MCF 10A (cell line): ENCODE data around the gene C1QL1. TPM values are rescaled to one million over a fixed set of nuclear protein-coding genes. Genes with fewer than 3 reads are reported as not detected.
A peak's percentile ranks its signal among the peaks of the same experiment; 100 is the strongest.

ENCODE experiments used
- Bru-seq: library from RNA; stranded (reverse); fragments of 400-500 nt; gene quantifications from one replicate; lab custom pipeline; 2021; lab: Mats Ljungman, UMichigan
- BruChase-seq, 2 experiments: library from RNA; stranded (reverse); fragments of 400-500 nt; gene quantifications; one replicate each; lab custom pipeline; 2021; lab: Mats Ljungman, UMichigan
- BruUV-seq: library from RNA; stranded (reverse); fragments of 400-500 nt; replicated peaks from 2 replicates; lab custom pipeline; 2021; lab: Mats Ljungman, UMichigan
- CTCF ChIA-PET: fragments of 300-600 bp; sonication (Branson Sonifier 250); formaldehyde crosslinking; extraction: SDS; loops from one replicate; lab custom pipeline; 2021; ENCODE audit warnings: antibody characterized with exemption, inconsistent platforms; lab: Yijun Ruan, JAX
- POLR2A ChIA-PET: fragments of 300-600, 350-650 bp; sonication (Branson Sonifier 250); formaldehyde crosslinking; extraction: SDS; loops from one replicate; lab custom pipeline; 2020; ENCODE audit warnings: antibody characterized with exemption, inconsistent platforms; lab: Yijun Ruan, JAX
- DNase-seq: peaks from one replicate; pipeline ENCODE4 v3.0.0-alpha.2; 2018; ENCODE audit not compliant: unreplicated experiment
- H3K27ac Mint-ChIP-seq: one replicate; pipeline ENCODE4 v1.8.0; 2022; ENCODE audit warnings: mild to moderate bottlenecking, low read depth, mixed read lengths; ENCODE audit not compliant: unreplicated experiment
- H3K27me3 Mint-ChIP-seq: one replicate; pipeline ENCODE4 v1.8.0; 2022; ENCODE audit warnings: mixed read lengths; ENCODE audit not compliant: insufficient read depth, unreplicated experiment
- H3K36me3 Mint-ChIP-seq: one replicate; pipeline ENCODE4 v1.8.0; 2022; ENCODE audit warnings: mild to moderate bottlenecking, moderate library complexity, mixed read lengths; ENCODE audit not compliant: insufficient read depth, unreplicated experiment
- H3K4me1 Mint-ChIP-seq: one replicate; pipeline ENCODE4 v1.8.0; 2022; ENCODE audit warnings: mixed read lengths; ENCODE audit not compliant: insufficient read depth, unreplicated experiment
- H3K4me3 Mint-ChIP-seq: one replicate; pipeline ENCODE4 v1.8.0; 2022; ENCODE audit warnings: mild to moderate bottlenecking, moderate library complexity, mixed read lengths; ENCODE audit not compliant: unreplicated experiment
- H3K9me3 Mint-ChIP-seq: one replicate; pipeline ENCODE4 v1.8.0; 2022; ENCODE audit warnings: mixed read lengths; ENCODE audit not compliant: unreplicated experiment
- CTCF ChIP-seq: fragments of 200-600 bp; IDR thresholded peaks from one replicate; pipeline ENCODE4 v1.8.0; 2022; ENCODE audit warnings: antibody characterized with exemption, mild to moderate bottlenecking; ENCODE audit not compliant: unreplicated experiment
- intact Hi-C: fragments of 100-400 bp; cut with micrococcal nuclease; formaldehyde crosslinking; loops from 2 replicates; pipeline ENCODE4 v1.14.1; 2022
- long read RNA-seq: library from polyadenylated mRNA; stranded (forward); transcript quantifications from one replicate; pipeline ENCODE4 v2.0.0, GENCODE V29; 2022
- total RNA-seq: library from RNA; stranded (reverse); gene quantifications from 2 replicates; pipeline ENCODE4 v1.2.3, GENCODE V29; 2022

The C1QL1 gene
- total RNA-seq, result 0.56 and 0.96 TPM in 2 replicates
- not detected for Bru-seq, nascent RNA
- BruChase-seq, experiment 1, labeled RNA remaining after a 6-hour chase, result not detected
- percentile 9 among the genes with signal in this experiment for BruChase-seq, experiment 2, labeled RNA remaining after a 2-hour chase
- long read RNA-seq, partial matches to known transcripts, result 1 of 3 reads
- long read RNA-seq, other reads (novel, unspliced or antisense), result 0 of 3 reads

DNA sequence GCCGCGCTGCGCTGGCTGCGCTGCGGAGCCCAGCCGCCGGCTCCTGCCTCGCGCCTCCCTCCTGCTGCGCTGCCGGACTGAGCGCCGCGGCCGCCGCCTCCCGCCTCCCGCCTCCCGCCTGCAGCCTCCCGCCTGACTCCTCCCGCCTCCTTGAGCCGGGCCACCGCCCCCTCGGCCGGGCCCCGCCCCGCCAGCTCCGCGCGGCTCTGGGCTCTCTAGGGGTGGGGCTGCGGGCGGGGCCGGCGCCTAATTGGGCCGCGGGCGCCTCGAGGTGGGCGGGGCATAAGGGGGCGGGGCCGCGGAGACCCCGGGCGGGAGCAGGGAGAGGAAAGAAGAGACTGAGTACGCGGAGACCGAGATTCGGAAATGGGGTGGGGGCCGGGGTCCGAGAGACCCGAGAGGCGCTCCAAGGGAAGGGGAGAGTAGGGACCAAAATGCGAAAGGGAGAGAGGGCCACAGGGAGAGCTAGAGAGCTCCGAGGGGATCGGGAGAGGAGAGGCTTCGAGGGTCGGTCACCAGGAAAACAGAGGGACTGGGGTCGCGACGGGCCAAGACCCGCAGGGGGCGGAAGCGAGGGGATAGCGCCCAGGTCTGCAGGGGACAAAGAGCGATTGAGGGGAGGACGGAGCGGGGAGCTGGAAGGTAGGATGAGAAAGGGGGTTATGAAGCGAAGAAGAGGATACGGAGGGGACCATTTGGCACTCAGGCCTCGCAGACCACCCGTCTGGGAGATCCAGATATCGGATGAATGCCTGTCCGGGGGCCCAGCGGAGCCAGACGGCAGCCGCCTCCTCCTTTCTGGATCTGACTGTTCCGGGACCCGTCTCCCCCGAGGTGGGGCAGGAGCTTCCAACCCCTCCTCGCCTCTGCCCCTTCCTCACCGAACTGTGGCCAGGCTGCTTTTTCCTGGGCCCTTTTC is at the start of gene C1QL1:
Gene C1QL1 (minus strand): TSS at position 79 of the 919 bp plus-strand sequence. CDS start 255 bp downstream, outside the sequence.
- TF ChIP-seq CTCF, result no peak
- CTCF ChIA-PET, result interaction anchor here (1.2 kb wide), 1 partner anchor 52 kb away, joined by 4 read pairs; no protein-coding TSS in a partner anchor
- Mint-ChIP-seq H3K36me3 (no peaks in the 10 kb centered on the region), H3K27me3 (no peaks in the 10 kb centered on the region), H3K27ac (no peak within 1 kb of the TSS), H3K4me1 (peaks cover 30% of the 10 kb centered on the region), H3K9me3 (no peaks in the 10 kb centered on the region), H3K4me3 (peak within 1 kb of the TSS; percentile 76)
- no TSS peak for BruUV-seq
- peak; percentile 92 for DNase-seq
- POLR2A ChIA-PET, result interaction anchor here (0.6 to 1.7 kb wide), 7 partner anchors 13 to 87 kb away, joined by 3 to 8 read pairs (median 3); no protein-coding TSS in a partner anchor
- intact Hi-C loops, result no loop called here

DNA sequence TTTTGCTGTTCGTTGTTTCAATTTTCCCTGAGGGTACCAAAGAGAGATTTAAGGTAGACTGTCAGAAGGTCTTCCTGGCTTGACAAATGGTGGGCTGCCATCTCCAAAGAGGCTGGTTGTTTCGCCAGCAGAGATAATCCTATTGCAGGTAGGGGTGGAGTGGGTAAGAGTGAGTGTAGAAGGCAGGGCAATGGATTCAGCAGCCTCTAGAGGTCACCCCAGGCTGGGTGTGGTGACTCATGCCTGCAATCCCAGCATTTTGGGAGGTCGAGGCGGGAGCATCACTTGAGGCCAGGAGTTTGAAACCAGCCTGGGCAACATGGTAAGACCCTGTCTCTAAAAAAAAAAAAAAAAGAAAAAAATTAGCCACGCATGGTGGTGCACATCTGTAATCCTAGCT is 48.7 kb upstream of the C1QL1 start:
- peaks cover 18% of the 10 kb centered on the region for H3K4me1 Mint-ChIP-seq
- H3K27me3 Mint-ChIP-seq, result no peaks in the 10 kb centered on the region

GRCh38 chr17:45016237-45016636 is 48.1 kb upstream of the C1QL1 start:
- no peak for TF ChIP-seq CTCF
- Mint-ChIP-seq H3K36me3 (peaks cover 7% of the 10 kb centered on the region), H3K9me3 (no peaks in the 10 kb centered on the region), H3K4me3 (no peak overlapping the region), H3K27me3 (no peaks in the 10 kb centered on the region), H3K4me1 (peaks cover 15% of the 10 kb centered on the region), H3K27ac (no peak overlapping the region)
- POLR2A ChIA-PET, result no interaction called here
- CTCF ChIA-PET, result interaction anchor here (0.6 to 12.2 kb wide), 2 partner anchors 77 to 96 kb away, joined by 5 to 211 read pairs; no protein-coding TSS in a partner anchor
- BruUV-seq, result no TSS peak
- intact Hi-C loops, result no loop called here
- no peak for DNase-seq

More for the DNA sequence above, 48.7 kb upstream of the C1QL1 start:
- no peak overlapping the region for H3K27ac Mint-ChIP-seq
- TF ChIP-seq CTCF, result peak; percentile 21
- no TSS peak for BruUV-seq
- H3K36me3 Mint-ChIP-seq, result peaks cover 7% of the 10 kb centered on the region
- ChIA-PET POLR2A (no interaction called here), CTCF (interaction anchor here (0.6 to 12.2 kb wide), 5 partner anchors 30 to 383 kb away, joined by 3 to 211 read pairs (median 3); no protein-coding TSS in a partner anchor)
- DNase-seq, result peak; percentile 59
- H3K9me3 Mint-ChIP-seq, result no peaks in the 10 kb centered on the region
- intact Hi-C loops, result no loop called here
- no peak overlapping the region for H3K4me3 Mint-ChIP-seq
